ENCODE results near the gene CHRM5. TPM values are rescaled to one million over a fixed set of nuclear protein-coding genes. Genes with fewer than 3 reads are reported as not detected.

CHRM5 gene, protein sequence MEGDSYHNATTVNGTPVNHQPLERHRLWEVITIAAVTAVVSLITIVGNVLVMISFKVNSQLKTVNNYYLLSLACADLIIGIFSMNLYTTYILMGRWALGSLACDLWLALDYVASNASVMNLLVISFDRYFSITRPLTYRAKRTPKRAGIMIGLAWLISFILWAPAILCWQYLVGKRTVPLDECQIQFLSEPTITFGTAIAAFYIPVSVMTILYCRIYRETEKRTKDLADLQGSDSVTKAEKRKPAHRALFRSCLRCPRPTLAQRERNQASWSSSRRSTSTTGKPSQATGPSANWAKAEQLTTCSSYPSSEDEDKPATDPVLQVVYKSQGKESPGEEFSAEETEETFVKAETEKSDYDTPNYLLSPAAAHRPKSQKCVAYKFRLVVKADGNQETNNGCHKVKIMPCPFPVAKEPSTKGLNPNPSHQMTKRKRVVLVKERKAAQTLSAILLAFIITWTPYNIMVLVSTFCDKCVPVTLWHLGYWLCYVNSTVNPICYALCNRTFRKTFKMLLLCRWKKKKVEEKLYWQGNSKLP
- under 0.01 TPM in 1 of 2 replicates, not detected in the other for total RNA-seq

DNA sequence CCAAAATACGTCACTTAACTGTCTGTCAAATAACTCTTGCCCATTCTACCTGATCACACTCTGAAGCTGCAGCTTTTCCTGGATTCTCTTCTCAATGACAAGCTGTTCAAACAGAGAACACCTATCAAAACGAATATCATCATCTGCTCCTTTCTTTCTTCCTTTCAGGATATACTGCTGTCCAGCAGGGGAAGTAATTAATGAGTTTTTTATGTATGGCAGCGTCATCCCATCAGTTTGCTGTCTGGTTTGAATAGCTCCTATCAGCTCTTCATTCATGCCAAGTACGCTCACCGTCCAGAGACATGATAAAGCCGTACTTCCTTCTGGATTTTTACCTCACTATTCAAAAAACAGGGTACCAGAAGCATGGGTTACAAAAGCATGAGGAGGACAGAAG is at the start of gene CHRM5:
CHRM5 (plus strand) TSS at position 274 of the 400 bp plus-strand sequence. CDS start 94,221 bp downstream, outside the sequence.

DNA sequence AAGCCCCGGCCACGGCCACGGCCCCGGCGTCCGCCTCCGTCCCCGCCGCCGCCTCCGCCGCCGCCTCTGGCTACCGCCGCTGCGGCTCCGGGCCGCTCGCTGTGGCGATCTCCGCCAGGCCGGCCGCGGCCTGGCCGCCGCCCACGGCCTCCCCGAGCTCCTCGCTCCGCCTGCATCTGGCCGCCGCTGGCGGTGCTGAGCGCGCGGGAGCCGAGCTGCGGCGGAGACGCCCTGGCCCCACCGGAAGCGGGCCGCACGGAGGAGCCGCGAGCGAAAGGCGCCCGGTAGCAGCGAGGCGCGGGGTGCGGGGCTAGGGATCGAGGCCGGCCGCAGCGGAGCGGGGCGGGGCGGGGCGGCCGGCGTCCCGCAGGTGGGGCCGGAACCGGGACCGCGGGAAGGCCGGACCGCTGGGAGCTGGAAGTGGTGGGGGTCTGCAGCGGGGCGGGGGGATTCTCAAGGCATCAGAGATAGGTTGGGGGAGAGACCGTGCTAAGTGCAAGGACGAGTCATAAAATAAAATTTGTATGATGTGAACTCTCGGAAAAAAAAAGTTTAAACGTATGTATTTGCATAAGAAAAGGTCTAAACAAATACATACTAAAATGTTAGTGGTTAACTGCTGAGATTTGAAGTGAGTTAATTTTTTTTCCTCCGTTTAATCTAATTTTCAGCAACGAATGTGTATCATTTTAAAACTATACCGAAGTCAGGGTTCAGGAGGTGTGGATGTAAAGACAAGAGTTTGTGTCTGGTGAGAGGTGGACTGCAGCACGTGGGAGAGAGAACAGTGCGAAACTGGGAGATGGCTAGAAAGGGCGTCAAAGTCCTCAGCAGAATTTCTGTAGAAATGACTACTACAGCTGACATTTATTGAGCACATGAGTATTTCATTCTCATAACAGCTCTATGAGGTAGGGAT is 70.8 kb downstream of the CHRM5 start, which contains the start of gene AVEN:
AVEN (minus strand) TSS at position 334 of the 919 bp plus-strand sequence; CDS start at position 176, 158 bp downstream.

DNA sequence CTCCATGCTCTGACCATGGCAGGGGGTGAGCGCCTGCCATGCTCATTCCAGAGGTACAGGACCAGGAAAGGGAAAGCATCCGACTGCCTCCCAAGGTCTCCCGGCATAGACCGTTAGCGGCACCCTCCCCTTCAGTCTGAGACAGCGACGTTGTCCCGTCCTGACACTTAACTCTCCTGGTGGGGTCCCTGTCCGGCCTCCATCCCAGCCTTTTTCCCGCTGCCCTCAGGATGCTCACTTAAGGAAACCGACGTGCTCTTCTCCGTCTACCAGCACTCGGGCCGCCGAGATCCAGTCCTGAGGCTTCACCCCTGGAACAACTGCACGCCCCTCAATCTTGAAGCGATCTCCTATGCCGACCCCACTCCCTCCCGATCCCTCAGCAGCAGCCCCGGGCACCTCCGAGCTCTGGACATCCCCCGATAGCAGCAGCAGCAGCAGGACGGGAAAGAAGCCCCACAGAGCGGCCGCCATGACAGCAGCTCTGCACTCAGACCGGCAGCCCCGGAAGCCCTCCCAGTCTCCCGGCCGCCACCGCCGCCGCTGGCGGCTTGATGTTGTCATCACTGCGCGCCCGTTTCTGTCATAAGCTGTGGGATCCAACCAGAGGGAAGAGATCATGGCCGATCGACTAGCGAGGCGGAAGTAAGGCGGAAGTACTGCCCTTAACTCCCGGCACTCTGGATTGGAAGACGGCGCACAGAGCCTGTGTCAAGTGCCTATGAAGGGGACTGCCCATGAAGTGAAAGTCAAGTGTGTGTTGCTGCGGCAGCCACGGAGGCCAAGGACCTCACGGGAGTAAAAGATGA is 133.3 kb downstream of the CHRM5 start, which contains the start of the genes EMC7 and PGBD4:
EMC7 (minus strand) TSS at position 497 of the 809 bp plus-strand sequence; CDS start at position 474, 23 bp downstream.
PGBD4 (plus strand) TSS at position 718 of the 809 bp plus-strand sequence. CDS start 449 bp downstream, outside the sequence.

Other genes with a start within 250 kb of the CHRM5 start
- 27.3 and 27.7 TPM in 2 replicates for gene AVEN, start 70.7 kb downstream of the CHRM5 start, total RNA-seq
- 41.4 and 43.9 TPM in 2 replicates for gene EMC7, start 133.4 kb downstream of the CHRM5 start, total RNA-seq
- gene PGBD4, start 133.6 kb downstream of the CHRM5 start, total RNA-seq, result 2.2 and 2.4 TPM in 2 replicates
- 28.7 and 33.4 TPM in 2 replicates for gene KATNBL1, start 241.6 kb downstream of the CHRM5 start, total RNA-seq